KG1 (cell line): ENCODE measurements around the gene IMMT.
A peak's percentile ranks its signal among the peaks of the same experiment; 100 is the strongest.

Experiments used
- DNase-seq: peaks from one replicate; lab custom pipeline; 2025; lab: John Stamatoyannopoulos, UW

The IMMT gene

GRCh38 chr2:86140969-86141392, 54.3 kb downstream of the IMMT start:
- DNase-seq, result no peak

DNA sequence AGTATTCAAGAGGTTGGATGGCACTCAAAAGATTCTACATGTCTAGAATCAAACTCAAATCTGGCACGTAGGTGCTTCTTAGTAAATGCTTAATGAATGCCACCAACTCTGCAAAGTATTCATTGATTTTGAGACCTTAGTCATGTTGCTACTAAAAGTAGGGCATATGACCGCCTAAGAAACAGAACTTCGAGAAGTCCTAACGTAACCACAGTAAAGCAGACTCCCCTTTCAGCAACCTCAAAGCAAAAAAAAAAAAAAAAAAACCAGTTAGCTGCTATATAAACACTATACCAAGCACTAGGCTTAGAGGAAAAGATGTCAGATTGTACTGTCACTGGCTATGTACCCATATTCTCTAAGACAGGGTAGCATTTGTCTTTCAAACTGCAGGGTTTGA, 55.3 kb downstream of the IMMT start:
- DNase-seq, result no peak

DNA sequence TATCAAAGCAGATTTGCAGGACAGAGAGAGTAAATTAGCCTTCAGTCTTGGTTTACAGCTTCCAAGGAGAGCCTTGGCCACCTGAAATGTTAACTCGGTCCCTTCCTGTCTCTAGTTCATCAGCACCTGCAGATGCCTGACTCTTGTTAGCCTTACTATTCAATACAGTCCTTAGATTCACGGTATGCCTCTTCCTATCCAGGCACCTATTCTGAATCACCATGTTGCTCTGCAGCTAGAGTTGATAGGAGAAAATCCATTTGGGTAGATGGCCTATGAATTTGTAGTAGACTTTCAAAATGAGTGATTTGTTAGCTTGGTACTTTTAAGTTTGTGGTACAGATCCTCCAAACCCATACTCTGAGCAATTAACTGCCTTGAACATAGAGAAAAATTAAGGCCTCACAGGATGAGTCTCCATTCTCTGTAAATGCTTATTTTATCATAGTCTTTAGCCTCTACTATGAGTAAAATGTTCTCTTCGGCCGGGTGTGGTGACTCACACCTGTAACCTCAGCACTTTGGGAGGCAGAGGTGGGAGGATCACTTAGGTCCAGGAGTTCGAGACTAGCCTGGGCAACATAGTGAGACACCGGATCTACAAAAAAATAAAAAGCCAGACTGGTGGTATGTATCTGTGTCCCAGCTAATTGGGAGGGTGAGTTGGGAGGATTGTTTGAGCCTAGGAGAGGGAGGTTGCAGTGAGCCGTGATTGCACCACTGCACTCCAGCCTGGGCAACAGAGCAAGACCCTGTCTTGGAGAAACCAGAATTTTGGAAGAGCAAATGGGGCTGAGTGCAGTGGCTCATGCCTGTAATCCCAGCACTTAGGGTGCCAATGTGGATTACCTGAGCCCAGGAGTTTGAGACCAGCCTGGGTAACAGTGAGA, 56.3 kb downstream of the IMMT start:
- DNase-seq, result no peak

DNA sequence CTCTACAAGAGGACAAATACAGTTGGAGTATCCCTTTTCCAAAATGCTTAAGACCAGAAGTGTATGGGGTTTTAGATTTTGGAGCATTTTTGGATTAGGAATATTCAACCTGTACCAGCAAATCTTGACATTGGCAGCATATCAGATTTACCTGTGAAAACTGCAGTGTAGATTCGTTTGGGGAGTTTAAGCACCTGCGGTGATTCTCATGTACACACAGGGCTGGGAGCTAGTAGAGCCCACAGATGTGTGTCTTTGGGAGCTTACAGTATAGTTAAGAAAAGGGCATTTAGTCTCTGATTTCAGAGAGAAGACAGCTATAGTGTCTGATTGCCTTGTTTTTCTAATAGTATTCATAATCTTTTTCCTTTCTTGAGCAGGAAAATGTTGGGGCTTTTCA, 59.1 kb downstream of the IMMT start:
- DNase-seq, result no peak

DNA sequence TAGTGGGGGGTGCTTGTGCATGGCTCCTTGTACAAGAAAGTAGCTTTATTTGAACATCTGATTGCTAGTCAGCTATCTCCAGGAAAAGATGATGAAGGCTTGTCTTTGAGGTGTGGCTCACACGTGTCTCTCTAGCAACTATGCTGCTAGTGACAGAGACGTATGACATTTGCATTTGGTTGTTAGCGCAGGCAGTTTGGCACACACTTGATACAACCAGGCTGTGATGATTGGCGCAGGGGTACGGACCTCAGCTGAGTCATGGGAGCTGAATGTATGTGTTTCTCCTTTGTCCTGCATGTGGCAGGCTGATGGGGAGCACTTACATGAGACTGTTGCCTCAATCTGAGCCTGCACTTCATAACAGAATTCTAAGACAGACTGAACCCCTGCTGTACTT, 59.6 kb downstream of the IMMT start:
- DNase-seq, result no peak

DNA sequence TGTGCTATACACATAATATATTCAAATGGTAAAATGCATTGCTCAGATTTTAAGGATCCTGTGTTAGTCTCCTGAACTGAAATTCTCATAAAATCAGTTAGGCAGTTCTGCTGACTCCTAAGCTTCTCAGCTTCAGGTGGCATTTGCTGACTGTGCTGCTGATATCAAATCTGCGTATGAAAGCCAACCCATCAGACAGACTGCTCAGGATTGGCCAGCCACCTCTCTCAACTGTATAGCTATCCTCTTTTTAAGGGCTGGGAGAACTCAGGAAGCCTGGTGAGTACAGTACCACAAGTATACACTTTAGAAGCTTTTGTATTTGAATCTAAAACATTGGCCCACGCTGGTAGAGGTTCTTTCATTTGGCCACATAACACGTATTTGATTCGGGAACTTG, 60.6 kb downstream of the IMMT start:
- no peak for DNase-seq

GRCh38 chr2:86124683-86125082, 70.6 kb downstream of the IMMT start:
- no peak for DNase-seq

- no peak for DNase-seq
These were observed 71.8 kb downstream of the IMMT start for GRCh38 chr2:86123328-86123925.

DNA sequence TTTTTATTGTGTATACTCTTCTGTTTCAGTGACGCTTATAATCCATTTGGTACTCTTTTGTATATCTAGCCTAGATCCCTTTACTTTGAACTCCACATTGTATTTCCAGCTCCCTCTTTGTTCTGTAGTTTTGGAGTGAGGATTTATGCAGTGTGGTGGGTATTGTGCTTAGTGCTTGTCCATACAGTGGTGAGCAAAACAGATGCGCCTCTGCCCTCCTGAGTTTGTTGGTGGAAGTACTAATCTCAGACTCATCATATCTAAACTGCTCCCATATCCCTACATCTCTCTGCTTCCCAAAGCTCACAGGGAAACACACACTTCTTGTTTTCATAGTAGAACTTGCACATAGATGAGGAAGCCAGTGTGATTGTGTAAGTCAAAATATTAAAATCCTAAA, 77.1 kb downstream of the IMMT start:
- no peak for DNase-seq

DNA sequence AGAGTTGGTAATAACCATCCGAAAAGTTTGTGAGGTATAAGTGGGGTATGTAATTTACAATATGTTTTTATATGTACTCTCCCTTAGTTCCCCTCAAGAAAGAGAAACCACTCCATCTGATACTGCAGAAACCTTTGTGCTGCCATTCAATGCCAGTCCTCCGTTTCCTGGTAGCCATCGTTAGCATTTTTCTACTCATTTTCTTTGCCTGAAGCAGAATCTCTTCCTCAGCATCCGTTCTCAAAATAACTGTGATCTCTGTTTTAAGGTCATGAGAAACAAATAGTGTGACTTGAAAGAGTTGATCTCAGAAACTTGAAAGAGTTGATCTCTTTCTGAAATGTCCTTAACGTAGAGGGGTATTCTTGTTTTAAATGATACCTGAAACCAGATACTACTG, 88.2 kb downstream of the IMMT start:
- DNase-seq, result no peak

GRCh38 chr2:86105969-86106945, 89.0 kb downstream of the IMMT start, which contains the start of gene PTCD3:
TSS of gene PTCD3 (plus strand) at chr2:86106235. CDS start at chr2:86106248, 13 bp downstream.
- peak; percentile 98 for DNase-seq

GRCh38 chr2:86105252-86105968, 89.9 kb downstream of the IMMT start, which contains the start of gene POLR1A:
TSS of gene POLR1A (minus strand) at chr2:86105886. CDS start at chr2:86105776, 110 bp downstream.
- peak; percentile 98 for DNase-seq

DNA sequence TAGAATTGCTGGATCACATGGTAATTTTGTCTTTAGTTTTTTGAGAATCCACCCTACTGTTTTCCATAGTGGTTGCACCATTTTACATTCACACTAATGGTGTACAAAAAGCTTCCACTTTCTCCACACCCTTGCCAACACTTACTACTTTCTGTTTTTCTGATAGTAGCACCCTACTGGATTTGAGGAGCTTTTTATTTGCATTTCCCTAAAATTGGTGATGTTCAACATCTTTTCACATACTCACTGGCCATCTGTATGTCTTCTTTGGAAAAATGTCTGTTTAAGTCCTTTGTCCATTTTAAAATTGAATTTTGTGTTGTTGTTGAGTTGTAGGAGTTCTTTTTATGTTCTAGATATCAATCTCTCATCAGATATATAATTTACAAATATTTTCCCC, 93.1 kb downstream of the IMMT start:
- no peak for DNase-seq

DNA sequence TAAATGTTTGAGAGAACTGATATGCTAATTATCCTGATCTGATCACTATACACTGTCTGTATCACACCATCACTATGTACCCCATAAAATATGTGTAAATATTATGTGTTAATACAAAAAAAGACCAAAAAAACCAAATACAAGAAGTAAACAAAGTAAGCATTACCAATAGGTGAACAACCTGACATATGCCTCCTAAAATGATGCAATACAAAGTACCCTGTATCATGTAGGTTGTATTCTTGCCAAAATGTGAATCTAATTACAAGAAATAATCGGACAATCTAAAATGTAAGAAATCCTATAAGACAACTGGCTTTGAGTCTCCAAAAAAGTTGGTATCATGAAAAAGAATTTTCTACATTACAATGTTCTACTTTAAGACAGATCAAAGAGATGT, 97.3 kb downstream of the IMMT start:
- DNase-seq, result no peak

GRCh38 chr2:86097114-86097896, 98.0 kb downstream of the IMMT start:
- DNase-seq, result no peak

- DNase-seq, result no peak
These were observed 101.0 kb downstream of the IMMT start for GRCh38 chr2:86094229-86094628.
